GM10266 (cell line): Measurements from ENCODE around the gene RESP18.
A peak's percentile ranks its signal among the peaks of the same experiment; 100 is the strongest.

Experiments used
- DNase-seq: peaks from one replicate; pipeline ENCODE4 v3.0.0; 2012; ENCODE audit errors: extremely low spot score
- TF ChIP-seq, protein P1 (sequence below): IDR thresholded peaks from 2 replicates; pipeline ENCODE4 v1.5.1; 2012; ENCODE audit warnings: mild to moderate bottlenecking, low read depth; ENCODE audit not compliant: control insufficient read depth, insufficient read depth; ENCODE audit errors: missing control alignments

Gene RESP18

DNA sequence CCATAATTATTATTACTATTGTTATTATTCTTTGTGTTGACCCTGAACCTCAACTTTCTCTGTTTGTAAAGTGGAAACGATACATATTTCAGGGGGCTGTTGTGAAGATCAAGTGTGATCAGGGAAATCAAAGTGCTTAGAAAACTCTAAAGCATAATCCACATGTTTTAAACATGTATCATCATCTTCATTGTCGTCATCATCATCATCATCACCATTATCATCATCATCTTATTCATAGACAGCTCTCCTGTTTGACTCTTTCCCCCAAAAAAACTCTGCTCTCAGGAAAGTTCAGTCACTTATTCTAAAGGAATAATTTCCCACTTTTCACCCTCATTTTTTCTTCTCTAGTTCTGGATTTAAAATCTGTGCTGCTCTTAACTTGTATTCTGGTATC is 28.3 kb downstream of the RESP18 start:
- DNase-seq: no peak
- TF ChIP-seq, protein P1, sequence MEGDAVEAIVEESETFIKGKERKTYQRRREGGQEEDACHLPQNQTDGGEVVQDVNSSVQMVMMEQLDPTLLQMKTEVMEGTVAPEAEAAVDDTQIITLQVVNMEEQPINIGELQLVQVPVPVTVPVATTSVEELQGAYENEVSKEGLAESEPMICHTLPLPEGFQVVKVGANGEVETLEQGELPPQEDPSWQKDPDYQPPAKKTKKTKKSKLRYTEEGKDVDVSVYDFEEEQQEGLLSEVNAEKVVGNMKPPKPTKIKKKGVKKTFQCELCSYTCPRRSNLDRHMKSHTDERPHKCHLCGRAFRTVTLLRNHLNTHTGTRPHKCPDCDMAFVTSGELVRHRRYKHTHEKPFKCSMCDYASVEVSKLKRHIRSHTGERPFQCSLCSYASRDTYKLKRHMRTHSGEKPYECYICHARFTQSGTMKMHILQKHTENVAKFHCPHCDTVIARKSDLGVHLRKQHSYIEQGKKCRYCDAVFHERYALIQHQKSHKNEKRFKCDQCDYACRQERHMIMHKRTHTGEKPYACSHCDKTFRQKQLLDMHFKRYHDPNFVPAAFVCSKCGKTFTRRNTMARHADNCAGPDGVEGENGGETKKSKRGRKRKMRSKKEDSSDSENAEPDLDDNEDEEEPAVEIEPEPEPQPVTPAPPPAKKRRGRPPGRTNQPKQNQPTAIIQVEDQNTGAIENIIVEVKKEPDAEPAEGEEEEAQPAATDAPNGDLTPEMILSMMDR: no peak

DNA sequence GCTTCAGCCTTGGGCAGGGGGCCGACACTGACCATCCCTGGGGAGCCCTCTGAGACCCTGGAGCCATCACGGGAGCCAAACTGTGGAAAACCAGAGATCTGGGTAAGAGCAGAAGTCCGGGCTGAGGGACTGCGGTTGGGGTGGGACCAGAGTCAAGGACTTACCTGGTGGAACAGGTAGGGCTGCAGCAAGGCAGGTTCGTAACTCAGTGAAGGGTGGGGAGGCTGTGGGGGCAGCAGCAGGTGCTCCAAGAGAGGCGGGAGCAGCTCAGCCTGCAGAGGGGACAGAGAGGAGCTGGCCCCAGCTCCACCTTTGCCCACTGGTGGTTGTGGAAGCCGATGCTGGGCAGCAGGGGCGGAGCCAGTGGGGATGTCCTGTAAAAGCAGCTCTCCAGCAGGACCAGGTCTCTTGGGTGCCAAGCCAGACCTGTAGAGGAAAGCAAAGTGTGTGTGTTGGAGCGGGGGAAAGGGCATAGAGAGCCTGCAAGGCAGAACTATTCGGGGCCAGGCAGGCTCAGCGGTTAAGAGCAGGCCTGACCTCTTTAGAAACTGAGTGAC is 30.1 kb downstream of the RESP18 start:
- no peak for DNase-seq
- TF ChIP-seq, protein P1: no peak

DNA sequence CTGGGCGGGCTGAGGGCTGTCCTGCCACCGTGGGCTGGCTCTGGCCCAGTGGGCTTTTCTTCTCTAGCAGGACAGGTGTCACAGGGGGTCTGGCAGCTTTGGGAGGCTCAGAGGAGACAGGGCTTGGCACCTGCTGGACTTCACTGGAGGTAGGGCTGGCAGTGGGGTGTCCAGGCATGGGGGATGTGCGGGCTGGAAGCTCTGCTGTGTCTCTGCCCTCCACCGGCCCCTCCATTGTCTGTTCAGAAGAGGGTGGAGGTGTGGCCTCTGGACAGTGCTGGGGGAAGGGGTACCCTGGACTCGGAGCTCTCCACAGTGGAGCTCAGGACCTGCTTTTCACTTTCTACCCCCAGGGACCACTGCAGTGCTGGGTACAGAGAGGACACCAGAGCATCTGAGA is 32.5 kb downstream of the RESP18 start:
- TF ChIP-seq, protein P1: no peak
- no peak for DNase-seq

DNA sequence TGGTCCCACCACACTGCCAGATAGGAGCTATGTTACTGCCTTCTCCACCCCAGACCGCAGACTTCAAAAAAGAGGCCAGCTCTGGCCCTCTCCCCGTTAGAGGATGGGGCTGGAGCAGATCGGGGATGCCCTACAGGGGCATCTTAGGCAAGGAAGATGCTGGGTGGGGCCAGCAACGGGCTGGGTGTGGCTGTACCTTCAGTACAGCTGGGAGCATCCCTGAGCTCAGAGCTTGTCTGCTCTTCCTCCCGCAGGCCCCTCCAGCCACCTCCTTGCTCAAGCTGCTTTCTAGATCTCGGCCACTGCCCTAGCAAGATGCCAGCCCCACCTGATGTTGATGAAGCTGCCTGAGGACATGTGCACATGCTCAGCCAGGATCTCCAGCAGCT is 33.2 kb downstream of the RESP18 start:
- TF ChIP-seq, protein P1: no peak

DNA sequence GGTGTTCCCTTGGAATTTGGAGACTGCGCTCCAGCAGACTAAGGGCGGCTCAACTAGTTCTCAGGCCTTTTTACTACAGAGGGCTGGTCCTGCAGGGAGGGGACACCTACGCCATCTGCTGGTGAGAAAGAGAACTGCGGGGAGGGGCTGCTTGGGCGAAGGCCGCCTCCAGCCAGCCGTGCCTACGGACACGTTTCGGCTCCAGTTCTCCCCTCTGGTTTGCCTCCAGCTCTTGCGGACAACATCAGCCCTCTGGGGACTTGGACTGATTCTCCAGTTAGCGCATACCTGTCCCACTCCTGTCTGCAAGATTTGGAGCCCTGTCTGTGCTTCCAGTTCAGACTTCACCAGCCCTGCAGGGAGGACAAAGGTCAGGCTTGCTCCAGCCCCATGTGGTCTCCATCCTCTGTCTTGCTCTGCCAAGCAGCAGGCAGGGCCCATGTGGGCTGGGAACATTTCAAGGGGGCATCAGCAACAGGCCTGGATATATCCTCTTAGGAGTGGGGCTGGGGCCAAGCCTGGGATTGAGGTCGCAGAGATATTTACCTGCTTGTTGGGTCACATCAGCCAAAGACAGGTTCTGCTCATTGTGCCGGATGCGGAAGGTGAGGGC is 33.7 kb downstream of the RESP18 start:
- TF ChIP-seq, protein P1: peak; percentile 98
- DNase-seq: peak; percentile 94

More for the DNA sequence above, 33.2 kb downstream of the RESP18 start:
- DNase-seq: no peak

DNA sequence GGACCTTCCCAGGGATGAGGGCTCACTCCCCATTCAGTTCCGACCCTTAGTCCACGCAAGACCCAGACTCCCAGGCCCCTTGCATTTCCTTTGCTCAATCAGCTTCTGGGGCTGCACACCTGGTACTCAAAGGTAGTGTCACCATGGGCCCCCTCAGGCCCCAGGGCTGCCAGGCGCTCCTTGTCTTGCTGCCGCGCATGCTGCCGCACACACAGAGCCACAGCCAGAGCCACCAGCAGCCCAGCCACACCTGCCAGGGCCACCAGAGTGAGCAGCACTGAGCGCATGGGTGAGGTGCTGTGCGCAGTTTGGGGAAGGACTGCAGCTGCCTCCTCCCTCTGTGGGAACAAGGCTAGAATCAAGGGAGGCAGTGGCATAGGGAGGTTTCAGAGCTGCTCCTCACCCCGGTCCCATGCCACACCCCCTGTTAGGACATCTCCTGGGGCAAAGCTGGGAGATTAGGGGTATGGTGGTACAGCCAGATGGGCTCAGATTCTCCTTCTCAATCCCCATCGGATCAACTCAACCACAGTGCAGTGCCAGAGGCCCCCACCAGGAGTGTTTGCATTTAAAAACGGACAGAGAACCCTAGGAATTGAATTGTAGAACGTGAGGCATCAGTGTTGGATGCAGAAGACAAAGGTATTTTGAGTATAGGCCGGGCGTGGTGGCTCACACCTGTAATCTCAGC is 34.6 kb downstream of the RESP18 start:
- TF ChIP-seq, protein P1: no peak
- DNase-seq: no peak

DNA sequence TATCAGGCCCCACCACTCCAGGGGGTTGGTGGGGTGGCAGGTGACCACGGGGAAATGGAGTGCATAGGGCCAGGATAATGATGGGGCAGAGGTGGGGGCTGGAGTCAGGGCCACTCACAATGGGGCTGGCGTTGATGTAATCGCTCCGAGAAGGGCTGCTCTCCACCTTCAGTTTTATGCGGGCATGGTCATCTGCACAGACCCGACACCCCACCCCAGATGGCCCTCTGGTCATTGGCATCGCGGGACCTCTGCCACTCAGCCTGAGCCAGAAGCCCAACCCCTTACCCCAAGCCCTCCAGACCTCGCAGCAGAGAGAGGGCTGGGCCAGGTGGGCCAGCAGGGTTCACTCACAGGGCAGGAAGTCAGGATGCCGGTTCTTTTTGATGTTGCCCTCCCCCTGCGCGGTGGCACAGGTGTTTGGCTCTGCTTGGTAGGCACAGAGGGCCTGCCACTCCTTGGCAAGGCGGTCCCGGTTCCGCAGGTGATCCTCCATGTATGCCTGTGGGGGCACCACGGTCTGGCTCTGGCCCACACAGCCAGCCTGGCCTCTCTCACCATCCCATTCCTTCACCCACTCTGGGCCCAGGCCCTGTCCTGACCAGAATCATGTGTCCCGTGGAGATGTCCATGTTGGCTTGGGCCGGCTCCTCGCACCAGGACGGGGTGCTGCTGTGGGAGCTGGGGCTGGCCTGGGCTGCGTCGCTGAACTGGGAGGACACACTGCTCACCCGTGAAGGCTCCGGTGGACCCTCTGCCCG is 35.7 kb downstream of the RESP18 start:
- DNase-seq: no peak

More for the DNA sequence above, 35.7 kb downstream of the RESP18 start:
- TF ChIP-seq, protein P1: no peak
